ENCODE measurements around the gene BICRA.

GRCh38 chr19:47749326-47749725, 140.4 kb downstream of the BICRA start:
- TF ChIP-seq CTCF (conservative IDR thresholded peaks at IDR 0.05; ENCODE audit: low read depth, low read length) (no peak), EZH2 (IDR thresholded peaks at IDR 0.05; ENCODE audit: borderline replicate concordance, low read depth, low read length, poor library complexity, severe bottlenecking) (no peak)
